Measurements from ENCODE around the gene RIT2. TPM values are rescaled to one million over a fixed set of nuclear protein-coding genes. Genes with fewer than 3 reads are reported as not detected.

The RIT2 gene
- total RNA-seq, 2 donors from 2014 or later: not detected

- Histone ChIP-seq H3K9me3 (no peaks in the 10 kb centered on the region), H3K27ac (no peak overlapping the region), H3K27me3 (no peaks in the 10 kb centered on the region), H3K4me3 (no peak overlapping the region), H3K9ac (ENCODE audit: low read depth in 2 of 2, low read length in 2 of 2) (no peak overlapping the region), H3K4me1 (no peaks in the 10 kb centered on the region), H3K36me3 (no peaks in the 10 kb centered on the region)
- no peak for DNase-seq
- intact Hi-C loops (cut with DNase I): no loop called here
- TF ChIP-seq CTCF (IDR thresholded peaks at IDR 0.05): no peak
Measured at GRCh38 chr18:42958353-42958752, 157.1 kb downstream of the RIT2 start.

- H3K9me3 ChIP-seq: no peaks in the 10 kb centered on the region
- no peak for TF ChIP-seq CTCF (IDR thresholded peaks at IDR 0.05)
- no peaks in the 10 kb centered on the region for H3K36me3 ChIP-seq
- H3K4me3 ChIP-seq: no peak overlapping the region
- no peak overlapping the region for H3K9ac ChIP-seq (ENCODE audit: low read depth in 2 of 2, low read length in 2 of 2)
- intact Hi-C loops (cut with DNase I): no loop called here
- no peak overlapping the region for H3K27ac ChIP-seq
- H3K27me3 ChIP-seq: no peaks in the 10 kb centered on the region
- H3K4me1 ChIP-seq: no peaks in the 10 kb centered on the region
- no peak for DNase-seq
Measured at GRCh38 chr18:42956287-42956686, 159.2 kb downstream of the RIT2 start.

- no peak overlapping the region for H3K9ac ChIP-seq (ENCODE audit: low read depth in 2 of 2, low read length in 2 of 2)
- no peaks in the 10 kb centered on the region for H3K27me3 ChIP-seq
- TF ChIP-seq CTCF (IDR thresholded peaks at IDR 0.05): no peak
- no peak overlapping the region for H3K27ac ChIP-seq
- H3K9me3 ChIP-seq: no peaks in the 10 kb centered on the region
- intact Hi-C loops (cut with DNase I): no loop called here
- no peaks in the 10 kb centered on the region for H3K4me1 ChIP-seq
- no peak overlapping the region for H3K4me3 ChIP-seq
- no peaks in the 10 kb centered on the region for H3K36me3 ChIP-seq
- no peak for DNase-seq
Measured at GRCh38 chr18:42954887-42955286, 160.6 kb downstream of the RIT2 start.

- TF ChIP-seq CTCF (IDR thresholded peaks at IDR 0.05): no peak
- no peaks in the 10 kb centered on the region for H3K4me1 ChIP-seq
- H3K9me3 ChIP-seq: no peaks in the 10 kb centered on the region
- H3K27ac ChIP-seq: no peak overlapping the region
- H3K4me3 ChIP-seq: no peak overlapping the region
- no peaks in the 10 kb centered on the region for H3K27me3 ChIP-seq
- H3K9ac ChIP-seq (ENCODE audit: low read depth in 2 of 2, low read length in 2 of 2): no peak overlapping the region
- no peak for DNase-seq
- intact Hi-C loops (cut with DNase I): no loop called here
- no peaks in the 10 kb centered on the region for H3K36me3 ChIP-seq
Measured at GRCh38 chr18:42953306-42953705, 162.2 kb downstream of the RIT2 start.

GRCh38 chr18:42950732-42951131 is 164.8 kb downstream of the RIT2 start:
- no peaks in the 10 kb centered on the region for H3K36me3 ChIP-seq
- DNase-seq: no peak
- H3K9me3 ChIP-seq: no peaks in the 10 kb centered on the region
- intact Hi-C loops (cut with DNase I): no loop called here
- no peaks in the 10 kb centered on the region for H3K4me1 ChIP-seq
- no peak overlapping the region for H3K4me3 ChIP-seq
- H3K9ac ChIP-seq (ENCODE audit: low read depth in 2 of 2, low read length in 2 of 2): no peak overlapping the region
- H3K27me3 ChIP-seq: no peaks in the 10 kb centered on the region
- no peak overlapping the region for H3K27ac ChIP-seq
- TF ChIP-seq CTCF (IDR thresholded peaks at IDR 0.05): no peak

GRCh38 chr18:42948831-42949230 is 166.7 kb downstream of the RIT2 start:
- intact Hi-C loops (cut with DNase I): no loop called here
- Histone ChIP-seq H3K27ac (no peak overlapping the region), H3K9me3 (no peaks in the 10 kb centered on the region), H3K4me3 (no peak overlapping the region), H3K9ac (ENCODE audit: low read depth in 2 of 2, low read length in 2 of 2) (no peak overlapping the region), H3K4me1 (no peaks in the 10 kb centered on the region), H3K27me3 (no peaks in the 10 kb centered on the region), H3K36me3 (no peaks in the 10 kb centered on the region)
- no peak for TF ChIP-seq CTCF (IDR thresholded peaks at IDR 0.05)
- DNase-seq: no peak

All from colonic mucosa (tissue), 4 donors.